Stimulated activated naive CD8-positive, alpha-beta T cell treated with anti-CD3 and anti-CD28 coated beads, Interleukin-15, amount 100 ng/mL, for 72 hours (primary cell): ENCODE results near the gene SMIM7.

Experiments used
- ATAC-seq: fragments of 150-1000 bp; cut with Tn5 transposase; 2 replicates; pipeline ENCODE4 v1.10.0; 2021; ENCODE audit warnings: mild to moderate bottlenecking, moderate library complexity
- DNase-seq, 2 donors: peaks; one replicate each; pipeline ENCODE4 v3.0.0; 2021 to 2022
- H3K27ac Mint-ChIP-seq, 2 donors: one replicate each; pipeline ENCODE4 v1.8.0; 2022; ENCODE audit warnings: mild to moderate bottlenecking in 2 of 2, mixed read lengths in 2 of 2, moderate library complexity in 2 of 2
- H3K27me3 Mint-ChIP-seq: one replicate; pipeline ENCODE4 v1.8.0; 2022; ENCODE audit warnings: mixed read lengths
- H3K4me1 Mint-ChIP-seq: one replicate; pipeline ENCODE4 v1.8.0; 2022; ENCODE audit warnings: mild to moderate bottlenecking, mixed read lengths
- H3K4me3 Mint-ChIP-seq, 2 donors: one replicate each; pipeline ENCODE4 v1.8.0; 2022; ENCODE audit warnings: mild to moderate bottlenecking in 2 of 2, mixed read lengths in 2 of 2, moderate library complexity in 1 of 2
- H3K9me3 Mint-ChIP-seq, 2 donors: one replicate each; pipeline ENCODE4 v1.8.0; 2022; ENCODE audit warnings: mixed read lengths in 2 of 2

Gene SMIM7

DNA sequence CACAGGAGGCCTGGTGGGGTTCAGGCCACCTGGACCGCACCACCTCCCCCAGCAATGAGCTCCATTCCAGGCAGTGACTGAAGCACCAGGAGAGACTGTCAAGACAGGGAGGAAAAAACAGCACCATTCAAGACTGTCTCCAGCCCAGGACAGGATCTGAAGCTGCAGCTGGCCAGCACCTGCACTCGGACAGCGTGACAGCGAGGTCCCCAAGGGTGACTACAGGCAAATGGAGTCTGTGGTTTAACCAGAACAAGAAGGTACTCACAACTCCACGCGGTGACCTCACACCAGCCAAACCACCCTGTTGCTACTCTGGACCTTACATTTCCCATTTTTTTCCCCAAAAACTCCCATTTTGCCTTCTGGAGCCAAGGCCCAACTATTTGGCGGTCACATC, 41.7 kb downstream of the SMIM7 start:
- ATAC-seq, result no peak
- DNase-seq, result no peak
- Mint-ChIP-seq H3K27me3 (no peaks in the 10 kb centered on the region), H3K27ac (no peak overlapping the region), H3K4me1 (peaks cover 84% of the 10 kb centered on the region), H3K4me3 (no peak overlapping the region), H3K9me3 (no peaks in the 10 kb centered on the region)

DNA sequence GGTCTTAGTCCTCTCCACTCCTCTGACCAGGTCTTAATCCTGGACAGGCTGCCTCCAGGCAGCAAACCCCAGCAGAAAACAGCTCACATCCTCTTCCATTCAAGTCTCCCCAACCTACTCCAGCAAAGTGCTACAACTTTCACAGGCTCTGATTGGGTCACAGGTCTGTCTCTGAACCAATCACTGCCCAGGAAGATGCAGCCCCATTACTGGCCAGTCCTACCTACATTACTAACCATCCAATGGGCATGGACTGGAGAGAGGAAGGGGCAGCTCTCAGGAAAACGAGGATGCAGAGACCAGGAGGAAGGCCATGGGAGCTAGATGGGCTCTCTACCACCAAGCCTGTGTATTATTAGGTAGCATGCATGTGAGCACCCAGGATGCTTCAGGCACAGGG, 44.1 kb downstream of the SMIM7 start:
- peaks cover 85% of the 10 kb centered on the region for H3K4me1 Mint-ChIP-seq

DNA sequence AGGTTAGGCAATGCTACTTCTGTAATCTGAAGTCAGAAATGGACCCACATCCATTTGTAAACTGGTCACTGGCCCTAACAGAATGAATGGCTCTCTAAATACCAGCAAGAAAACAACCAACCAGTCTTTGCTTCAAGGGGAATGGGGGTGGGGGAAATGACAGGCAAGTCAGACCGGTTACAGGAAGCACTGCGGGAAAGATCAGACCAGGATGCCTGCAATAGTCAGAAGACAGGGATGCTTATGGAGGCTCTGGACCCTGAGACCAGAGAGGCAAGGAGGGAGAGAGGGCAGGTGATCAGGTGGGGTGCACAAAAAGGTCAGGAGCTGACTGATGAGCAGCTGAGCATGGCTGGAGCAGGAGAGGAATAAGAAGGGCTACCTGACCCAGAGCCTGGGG, 45.0 kb downstream of the SMIM7 start:
- Mint-ChIP-seq H3K27me3 (no peaks in the 10 kb centered on the region), H3K4me3 (peak overlapping the region; percentile 22 to 28), H3K4me1 (peaks cover 84% of the 10 kb centered on the region), H3K27ac (peak overlapping the region in 1 of 2 donors; percentile 54), H3K9me3 (no peaks in the 10 kb centered on the region)
- ATAC-seq, result no peak
- DNase-seq, result no peak

More for the DNA sequence above, 44.1 kb downstream of the SMIM7 start:
- Mint-ChIP-seq H3K27ac (no peak overlapping the region), H3K4me3 (no peak overlapping the region), H3K9me3 (no peaks in the 10 kb centered on the region), H3K27me3 (no peaks in the 10 kb centered on the region)
- DNase-seq, result no peak
- ATAC-seq, result no peak

DNA sequence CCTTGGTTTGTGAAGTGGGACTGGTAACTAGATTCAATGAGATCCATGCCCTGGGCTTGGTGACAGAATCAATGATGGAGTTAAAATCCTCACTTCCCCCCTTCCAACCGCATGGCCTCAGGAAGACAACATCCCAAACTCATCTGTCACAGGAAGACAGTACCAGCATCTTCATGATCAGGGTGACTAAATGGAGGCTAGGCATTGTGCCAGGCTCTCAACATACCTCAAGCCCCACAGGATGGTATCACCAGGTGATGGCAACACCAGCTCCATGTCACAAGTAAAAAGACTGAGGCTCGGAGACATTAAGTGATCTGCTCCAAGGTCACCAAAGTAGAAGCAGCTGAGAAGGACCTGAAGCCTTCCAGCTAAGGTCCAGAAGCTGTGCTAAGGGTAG, 46.1 kb downstream of the SMIM7 start:
- peaks cover 76% of the 10 kb centered on the region for H3K4me1 Mint-ChIP-seq
- no peak overlapping the region for H3K4me3 Mint-ChIP-seq
- no peak for DNase-seq
- H3K27me3 Mint-ChIP-seq, result no peaks in the 10 kb centered on the region
- H3K9me3 Mint-ChIP-seq, result no peaks in the 10 kb centered on the region
- H3K27ac Mint-ChIP-seq, result peak overlapping the region in 1 of 2 donors; percentile 80
- ATAC-seq, result no peak

DNA sequence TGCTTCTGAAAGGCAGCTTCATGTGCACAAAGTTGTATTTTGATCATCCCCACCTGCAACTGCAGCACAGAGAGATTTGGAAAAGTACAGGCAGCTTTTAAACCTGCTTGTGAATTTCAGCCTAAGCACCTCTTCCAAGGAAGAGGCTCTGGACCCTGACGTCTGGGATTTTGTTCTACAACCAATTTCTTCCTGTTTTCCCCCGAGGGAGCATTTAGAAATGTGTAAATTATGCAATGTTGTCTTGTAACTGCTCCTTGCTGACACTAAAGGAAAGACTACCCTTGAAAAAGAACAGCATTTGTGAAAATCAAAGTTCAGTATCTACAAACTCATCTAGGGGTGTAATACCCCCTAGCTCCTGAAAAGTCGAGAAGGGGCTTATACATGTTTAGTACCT, 47.3 kb downstream of the SMIM7 start:
- no peaks in the 10 kb centered on the region for H3K9me3 Mint-ChIP-seq
- no peak overlapping the region for H3K27ac Mint-ChIP-seq
- no peak for ATAC-seq
- DNase-seq, result no peak
- H3K4me3 Mint-ChIP-seq, result no peak overlapping the region
- H3K27me3 Mint-ChIP-seq, result no peaks in the 10 kb centered on the region
- H3K4me1 Mint-ChIP-seq, result peaks cover 75% of the 10 kb centered on the region

DNA sequence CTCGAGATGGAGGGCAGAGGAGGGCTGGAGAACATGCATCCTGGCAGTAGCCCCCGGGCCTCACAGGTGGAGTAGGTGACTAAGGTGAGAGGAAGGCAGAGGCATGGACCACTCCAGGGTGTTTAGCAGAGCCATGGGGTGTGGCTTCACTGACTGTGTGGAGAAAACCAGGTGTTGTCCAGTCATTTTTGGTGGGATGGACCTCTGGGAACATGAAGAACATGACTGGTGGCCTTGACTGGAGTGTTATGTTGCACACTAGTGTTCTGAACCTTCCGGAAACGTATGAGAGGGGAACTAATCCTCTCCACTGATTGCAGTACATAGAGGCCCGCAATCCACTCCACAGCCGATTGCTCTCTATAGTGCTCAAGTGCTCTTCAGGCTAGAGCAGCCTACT, 48.8 kb downstream of the SMIM7 start:
- H3K27ac Mint-ChIP-seq, result no peak overlapping the region
- no peaks in the 10 kb centered on the region for H3K9me3 Mint-ChIP-seq
- DNase-seq, result no peak
- no peaks in the 10 kb centered on the region for H3K27me3 Mint-ChIP-seq
- no peak for ATAC-seq
- peaks cover 60% of the 10 kb centered on the region for H3K4me1 Mint-ChIP-seq
- no peak overlapping the region for H3K4me3 Mint-ChIP-seq

DNA sequence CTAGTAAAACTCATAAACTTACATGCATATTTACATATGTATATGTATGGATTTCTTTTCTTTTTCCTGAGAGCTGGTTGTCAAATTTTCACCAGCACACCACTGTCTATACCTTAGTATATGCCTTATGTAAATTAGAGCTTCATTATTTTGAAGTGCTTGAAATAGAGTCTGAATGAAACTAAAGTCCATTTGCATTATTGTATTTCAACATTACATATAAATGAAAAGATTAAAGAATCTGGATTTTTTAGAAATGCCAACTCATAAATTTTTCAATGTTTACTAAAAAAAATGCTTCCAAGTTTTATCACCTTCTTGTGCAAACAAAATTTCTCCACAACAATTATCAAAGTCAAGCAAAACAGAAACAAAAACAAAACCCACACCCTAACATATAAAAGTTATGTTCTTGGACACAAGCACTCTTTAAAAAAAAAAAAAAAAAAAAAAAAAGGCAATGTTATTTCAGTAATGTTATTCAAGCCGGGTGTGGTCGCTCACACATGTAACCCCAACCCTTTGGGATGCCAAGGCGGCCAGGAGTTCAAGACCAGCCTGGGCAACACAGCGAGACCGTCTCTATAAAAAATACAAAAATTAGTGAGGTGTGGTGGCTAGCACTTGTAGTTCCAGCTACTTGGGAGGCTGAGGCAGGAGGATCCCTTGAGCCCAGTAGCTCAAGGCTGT, 50.3 kb downstream of the SMIM7 start:
- ATAC-seq, result no peak
- no peaks in the 10 kb centered on the region for H3K27me3 Mint-ChIP-seq
- no peaks in the 10 kb centered on the region for H3K9me3 Mint-ChIP-seq
- H3K4me3 Mint-ChIP-seq, result no peak overlapping the region
- peaks cover 57% of the 10 kb centered on the region for H3K4me1 Mint-ChIP-seq
- DNase-seq, result no peak
- no peak overlapping the region for H3K27ac Mint-ChIP-seq

DNA sequence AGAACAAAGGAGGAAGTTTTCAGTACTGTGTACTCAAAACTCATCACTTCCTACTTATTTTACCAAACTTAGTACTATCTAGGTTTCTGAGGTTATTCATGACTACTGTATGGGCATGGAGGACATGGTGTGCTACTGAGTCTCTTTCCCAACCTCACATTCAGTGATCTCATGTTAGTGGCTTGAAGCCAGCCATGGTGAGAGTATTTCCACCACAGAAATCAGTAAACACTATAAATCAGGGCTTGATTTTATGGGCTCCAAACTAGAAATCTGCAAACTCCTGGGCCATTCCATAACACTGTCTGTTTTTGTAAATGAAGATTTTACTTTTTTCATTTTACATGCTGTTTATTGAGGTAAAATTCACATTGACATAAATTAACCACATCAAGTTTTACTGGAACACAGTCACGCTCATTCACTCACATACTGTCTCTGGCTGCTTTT, 51.6 kb downstream of the SMIM7 start:
- Mint-ChIP-seq H3K27ac (no peak overlapping the region), H3K4me3 (no peak overlapping the region), H3K9me3 (no peaks in the 10 kb centered on the region), H3K27me3 (no peaks in the 10 kb centered on the region), H3K4me1 (peaks cover 59% of the 10 kb centered on the region)
- no peak for DNase-seq
- ATAC-seq, result peak; percentile 94

DNA sequence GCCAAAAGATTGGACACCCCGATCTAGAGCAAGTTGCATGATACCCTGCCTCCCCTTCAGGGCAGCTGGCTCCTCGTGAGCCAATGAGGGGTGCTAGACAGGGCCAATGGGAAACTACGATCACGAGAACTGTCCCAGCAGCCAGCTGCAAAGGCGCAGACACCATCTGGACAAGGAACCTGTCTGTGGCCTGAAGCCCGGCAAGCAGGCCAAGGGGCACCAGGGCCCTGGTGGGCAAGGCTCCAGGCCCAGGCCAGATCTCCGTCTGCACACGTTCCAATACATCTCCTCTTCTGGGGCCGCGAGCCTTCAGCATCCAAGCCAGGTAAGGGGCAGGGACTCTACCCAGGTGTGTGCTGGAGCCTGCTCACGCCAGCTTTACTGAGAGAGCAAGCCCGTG, 52.1 kb downstream of the SMIM7 start:
- Mint-ChIP-seq H3K9me3 (no peaks in the 10 kb centered on the region), H3K27me3 (no peaks in the 10 kb centered on the region), H3K4me3 (no peak overlapping the region), H3K27ac (peak overlapping the region in 1 of 2 donors; percentile 48), H3K4me1 (peaks cover 59% of the 10 kb centered on the region)
- ATAC-seq, result no peak
- DNase-seq, result no peak

DNA sequence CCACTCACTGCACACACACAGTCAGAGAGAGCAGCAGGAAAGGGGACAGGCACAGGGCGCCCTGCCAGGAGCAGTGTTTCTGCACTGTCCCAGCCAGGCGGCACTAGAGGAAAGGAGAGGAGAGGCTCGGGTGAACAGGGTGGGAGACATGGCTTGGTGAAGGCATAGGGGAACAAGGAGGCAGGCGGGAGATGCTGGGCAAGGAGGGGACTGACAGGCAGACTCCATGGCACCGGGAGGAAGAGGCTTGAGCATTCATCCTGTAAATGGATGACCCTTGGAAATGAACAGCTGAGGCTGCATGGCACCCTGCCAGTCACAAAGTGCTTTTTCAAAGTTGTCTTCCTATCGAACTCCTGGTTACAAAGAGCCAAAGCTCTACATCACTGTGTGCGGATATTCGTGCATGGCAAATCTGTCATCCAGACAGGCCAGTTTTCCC, 54.4 kb downstream of the SMIM7 start:
- H3K27ac Mint-ChIP-seq, result no peak overlapping the region
- DNase-seq, result no peak
- no peak overlapping the region for H3K4me3 Mint-ChIP-seq
- H3K4me1 Mint-ChIP-seq, result peaks cover 49% of the 10 kb centered on the region
- H3K9me3 Mint-ChIP-seq, result no peaks in the 10 kb centered on the region
- no peaks in the 10 kb centered on the region for H3K27me3 Mint-ChIP-seq
- ATAC-seq, result no peak

DNA sequence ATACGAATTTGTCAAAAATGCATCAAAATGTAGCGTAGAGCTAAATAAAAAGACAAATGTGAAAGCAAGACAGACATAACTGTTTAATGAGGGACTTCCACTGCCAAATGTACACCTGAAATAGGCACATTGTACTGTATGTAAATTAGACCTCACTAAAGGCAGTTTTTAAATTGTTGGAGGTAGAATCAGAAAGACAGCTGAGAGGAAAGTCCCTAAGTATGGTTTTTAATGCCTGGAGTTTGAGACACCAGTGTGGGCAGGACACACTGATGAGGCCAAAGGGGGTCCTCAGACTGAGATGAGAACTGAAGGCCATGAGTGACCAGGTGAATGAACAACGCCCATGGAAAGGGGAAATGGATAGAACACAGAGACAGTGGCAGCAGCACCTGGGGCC, 54.8 kb downstream of the SMIM7 start:
- Mint-ChIP-seq H3K27ac (peak overlapping the region in 1 of 2 donors; percentile 72), H3K4me1 (peaks cover 49% of the 10 kb centered on the region), H3K4me3 (no peak overlapping the region), H3K9me3 (no peaks in the 10 kb centered on the region), H3K27me3 (no peaks in the 10 kb centered on the region)
- DNase-seq (no peak), ATAC-seq (no peak)

DNA sequence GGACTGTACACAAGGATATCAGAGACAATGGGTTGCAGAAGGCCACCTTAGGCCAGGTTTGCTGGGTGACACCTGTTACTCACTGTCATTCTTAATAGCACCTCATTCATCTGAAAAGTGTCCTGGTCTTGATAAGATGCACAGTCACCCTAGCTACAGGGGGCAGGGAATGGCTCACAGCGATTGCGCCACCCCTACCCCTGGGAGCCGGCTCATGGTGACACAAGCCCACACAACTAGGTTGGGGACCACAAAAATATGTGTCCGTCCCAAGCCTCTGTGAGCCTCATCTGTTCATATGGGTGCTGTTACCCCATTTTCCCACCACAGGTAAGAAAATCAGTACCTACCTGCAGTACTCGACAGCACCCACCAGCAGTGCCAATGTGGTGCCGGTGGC, 55.3 kb downstream of the SMIM7 start:
- no peak for ATAC-seq
- Mint-ChIP-seq H3K27me3 (no peaks in the 10 kb centered on the region), H3K27ac (no peak overlapping the region), H3K4me3 (no peak overlapping the region), H3K9me3 (no peaks in the 10 kb centered on the region), H3K4me1 (peaks cover 51% of the 10 kb centered on the region)
- DNase-seq, result no peak

DNA sequence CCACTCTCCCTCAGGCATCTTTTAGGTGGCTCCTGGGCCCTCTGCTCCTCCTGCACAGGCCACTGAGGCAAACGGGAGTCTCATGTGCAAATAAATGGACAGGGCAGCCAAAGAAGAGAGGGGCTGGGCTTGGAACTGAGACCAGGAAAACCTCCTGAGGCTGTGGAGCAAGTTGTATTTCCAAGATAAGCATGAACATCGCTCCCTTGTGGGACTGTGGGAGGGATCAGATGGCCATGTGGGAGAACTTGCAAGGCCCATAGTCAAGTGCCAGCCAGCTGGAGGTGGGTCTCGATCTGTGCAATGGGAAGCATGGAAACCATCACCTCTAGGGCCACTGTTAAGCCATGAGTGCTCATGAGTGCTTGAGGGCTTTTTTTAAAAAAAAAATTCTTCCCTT, 56.9 kb downstream of the SMIM7 start:
- Mint-ChIP-seq H3K4me3 (no peak overlapping the region), H3K27me3 (no peaks in the 10 kb centered on the region), H3K27ac (no peak overlapping the region), H3K9me3 (no peaks in the 10 kb centered on the region), H3K4me1 (peaks cover 47% of the 10 kb centered on the region)
- no peak for DNase-seq
- no peak for ATAC-seq

DNA sequence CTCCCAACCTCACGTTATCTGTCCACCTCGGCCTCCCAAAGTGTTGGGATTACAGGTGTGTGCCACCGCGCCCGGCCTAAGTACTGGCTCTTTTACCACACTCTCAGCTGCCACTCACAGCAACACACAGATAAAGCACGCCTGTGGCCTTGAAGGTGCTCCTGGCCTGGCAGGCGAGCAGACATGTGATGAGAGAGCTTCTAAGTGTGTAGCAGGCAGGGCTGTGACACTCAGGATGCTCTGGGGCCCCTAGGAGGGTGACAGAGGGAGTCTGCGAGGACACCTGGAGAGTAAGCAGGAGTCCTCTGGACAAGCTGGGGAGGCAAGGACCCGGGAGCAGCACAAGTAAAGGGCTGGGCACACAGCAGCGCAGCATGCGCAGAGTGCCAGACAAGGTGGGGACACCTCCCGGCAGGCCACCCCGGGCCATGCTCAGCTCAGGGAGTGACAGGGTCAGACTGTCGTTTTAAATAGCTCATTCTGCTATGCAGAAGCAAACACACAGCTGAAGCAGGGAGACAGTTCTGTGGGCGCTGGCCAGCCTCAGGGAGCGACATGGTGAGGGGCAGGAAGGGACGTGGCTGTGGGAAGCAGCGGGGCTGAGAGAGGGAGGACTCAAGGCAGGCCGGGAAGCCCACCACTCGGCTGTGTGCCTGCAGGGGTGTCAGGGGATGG, 58.4 kb downstream of the SMIM7 start:
- no peak overlapping the region for H3K4me3 Mint-ChIP-seq
- peaks cover 57% of the 10 kb centered on the region for H3K4me1 Mint-ChIP-seq
- H3K9me3 Mint-ChIP-seq, result no peaks in the 10 kb centered on the region
- DNase-seq, result no peak
- H3K27ac Mint-ChIP-seq, result no peak overlapping the region
- no peaks in the 10 kb centered on the region for H3K27me3 Mint-ChIP-seq
- ATAC-seq, result no peak

DNA sequence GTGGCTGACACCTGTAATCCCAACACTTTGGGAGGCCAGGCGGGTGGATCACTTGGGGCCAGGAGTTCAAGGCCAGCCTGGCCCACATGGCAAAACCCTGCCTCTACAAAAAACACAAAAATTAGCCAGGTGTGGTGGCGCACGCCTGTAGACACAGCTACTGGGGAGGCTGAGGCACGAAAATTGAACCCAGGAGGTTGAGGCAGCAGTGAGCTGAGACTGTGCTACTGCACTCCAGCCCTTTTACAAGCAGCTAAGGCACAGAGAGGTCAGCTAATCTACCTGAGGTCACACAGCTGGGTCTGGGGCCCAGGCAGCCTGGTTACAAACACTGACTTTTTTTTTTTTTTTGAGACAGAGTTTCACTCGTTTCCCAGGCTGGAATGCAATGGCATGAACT, 59.1 kb downstream of the SMIM7 start:
- Mint-ChIP-seq H3K27ac (no peak overlapping the region), H3K4me3 (no peak overlapping the region), H3K9me3 (no peaks in the 10 kb centered on the region), H3K27me3 (no peaks in the 10 kb centered on the region), H3K4me1 (peaks cover 61% of the 10 kb centered on the region)
- no peak for ATAC-seq
- no peak for DNase-seq

DNA sequence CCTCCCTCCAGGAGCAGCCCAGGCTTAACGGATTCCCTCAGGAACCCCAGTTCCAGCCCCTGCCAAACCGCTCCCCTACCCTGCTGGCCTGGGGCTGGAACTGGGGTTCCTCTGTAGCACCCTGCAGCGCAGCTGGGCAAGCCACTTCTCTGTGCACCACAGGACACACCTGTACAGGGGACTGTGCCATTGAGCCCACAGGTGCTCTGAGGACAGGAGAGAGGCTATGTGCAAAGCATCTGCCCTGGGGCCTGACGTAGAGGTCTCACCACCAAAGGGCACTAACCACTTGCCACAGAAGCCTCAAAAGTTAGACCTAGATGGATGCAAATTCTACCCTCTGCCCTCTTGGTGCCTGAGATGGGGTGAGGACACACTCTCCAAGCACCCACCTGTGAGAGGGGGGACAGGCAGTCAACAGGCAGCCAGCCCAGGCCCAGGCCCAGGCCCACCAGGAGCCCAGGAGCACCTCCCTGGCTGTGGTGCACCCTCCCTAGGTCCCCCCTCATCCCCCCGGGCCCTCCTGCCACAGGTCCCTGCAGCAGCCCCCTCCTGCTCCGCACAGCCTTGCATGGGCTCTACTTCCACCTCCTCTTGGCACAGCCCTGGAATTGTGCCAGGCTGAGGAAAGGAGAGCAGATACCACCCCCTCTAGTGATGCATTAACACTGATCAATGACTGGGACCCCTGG, 60.1 kb downstream of the SMIM7 start:
- Mint-ChIP-seq H3K4me1 (peaks cover 63% of the 10 kb centered on the region), H3K9me3 (no peaks in the 10 kb centered on the region), H3K27ac (peak overlapping the region in 1 of 2 donors; percentile 74), H3K4me3 (no peak overlapping the region), H3K27me3 (no peaks in the 10 kb centered on the region)
- ATAC-seq (no peak), DNase-seq (no peak)
